Lower leg skin (tissue), 3 donors: ENCODE data around the gene SOX5.

Source experiments
- POLR2A ChIP-seq, 2 donors: fragments of 450-650 bp; IDR thresholded peaks; one replicate each; pipeline ENCODE4 v1.6.1; 2016 to 2017; ENCODE audit warnings: antibody characterized with exemption in 2 of 2, mild to moderate bottlenecking in 1 of 2, moderate library complexity in 1 of 2
- TF ChIP-seq, protein P1 (sequence below), 3 donors: fragments of 450-650 bp; IDR thresholded peaks; one replicate each; pipeline ENCODE4 v1.5.1; 2016; ENCODE audit warnings: antibody characterized with exemption in 3 of 3, mild to moderate bottlenecking in 3 of 3, moderate library complexity in 2 of 3

DNA sequence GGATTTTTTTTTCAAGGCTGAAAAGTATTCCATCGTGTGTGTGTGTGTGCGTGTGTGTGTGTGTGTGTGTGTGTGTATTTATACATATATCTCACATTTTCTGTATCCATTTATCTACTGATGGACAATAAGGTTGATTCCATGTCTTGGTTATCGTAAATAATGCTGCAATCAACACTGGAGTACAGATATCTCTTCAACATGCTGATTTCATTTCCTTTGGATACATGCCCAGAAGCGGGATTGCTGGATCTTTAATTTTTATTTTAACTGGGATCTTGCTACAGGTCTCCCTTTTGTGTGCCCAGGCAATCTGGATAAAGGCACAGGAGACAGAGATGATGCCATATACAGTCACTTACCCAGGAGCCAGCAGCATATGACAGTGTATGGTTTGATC is 338.1 kb downstream of the SOX5 start:
- TF ChIP-seq, protein P1, sequence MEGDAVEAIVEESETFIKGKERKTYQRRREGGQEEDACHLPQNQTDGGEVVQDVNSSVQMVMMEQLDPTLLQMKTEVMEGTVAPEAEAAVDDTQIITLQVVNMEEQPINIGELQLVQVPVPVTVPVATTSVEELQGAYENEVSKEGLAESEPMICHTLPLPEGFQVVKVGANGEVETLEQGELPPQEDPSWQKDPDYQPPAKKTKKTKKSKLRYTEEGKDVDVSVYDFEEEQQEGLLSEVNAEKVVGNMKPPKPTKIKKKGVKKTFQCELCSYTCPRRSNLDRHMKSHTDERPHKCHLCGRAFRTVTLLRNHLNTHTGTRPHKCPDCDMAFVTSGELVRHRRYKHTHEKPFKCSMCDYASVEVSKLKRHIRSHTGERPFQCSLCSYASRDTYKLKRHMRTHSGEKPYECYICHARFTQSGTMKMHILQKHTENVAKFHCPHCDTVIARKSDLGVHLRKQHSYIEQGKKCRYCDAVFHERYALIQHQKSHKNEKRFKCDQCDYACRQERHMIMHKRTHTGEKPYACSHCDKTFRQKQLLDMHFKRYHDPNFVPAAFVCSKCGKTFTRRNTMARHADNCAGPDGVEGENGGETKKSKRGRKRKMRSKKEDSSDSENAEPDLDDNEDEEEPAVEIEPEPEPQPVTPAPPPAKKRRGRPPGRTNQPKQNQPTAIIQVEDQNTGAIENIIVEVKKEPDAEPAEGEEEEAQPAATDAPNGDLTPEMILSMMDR (IDR thresholded peaks at IDR 0.05) = no peak
- no peak for TF ChIP-seq POLR2A (IDR thresholded peaks at IDR 0.05)
